Vagina (tissue), 2 donors: Measurements from ENCODE around the gene APOC3. TPM values are rescaled to one million over a fixed set of nuclear protein-coding genes. Genes with fewer than 3 reads are reported as not detected.

Source experiments
- DNase-seq, 2 donors: peaks; one replicate each; pipeline ENCODE4 v3.0.0-alpha.2; 2017; ENCODE audit errors: extremely low spot score in 2 of 2
- H3K27ac ChIP-seq: fragments of 200-600 bp; sonication (generic); one replicate; pipeline ENCODE4 v1.5.1; 2019
- H3K27me3 ChIP-seq: fragments of 200-600 bp; sonication (generic); one replicate; pipeline ENCODE4 v1.5.1; 2019
- H3K36me3 ChIP-seq, 2 donors: fragments of 200-600 bp; sonication (generic); one replicate each; pipeline ENCODE4 v1.5.1; 2017 to 2019
- H3K4me1 ChIP-seq: fragments of 200-600 bp; sonication (generic); one replicate; pipeline ENCODE4 v1.5.1; 2019
- H3K4me3 ChIP-seq, 2 donors: fragments of 200-600 bp; sonication (generic); 1 replicate in 1 of 2; 2 replicates in 1 of 2; pipeline ENCODE4 v1.5.1; 2016 to 2019
- H3K9me3 ChIP-seq: fragments of 200-600 bp; sonication (generic); one replicate; pipeline ENCODE4 v1.5.1; 2019
- CTCF ChIP-seq, 3 experiments: fragments of 450-650 bp in 2 of 3; fragments of 200-600 bp in 1 of 3; sonication (generic) in 1 of 3; IDR thresholded peaks; one replicate each; pipeline ENCODE4 v1.5.1; 2017 to 2019; ENCODE audit warnings: antibody characterized with exemption in 3 of 3, mild to moderate bottlenecking in 2 of 3, moderate library complexity in 2 of 3
- POLR2A ChIP-seq, 2 donors: fragments of 450-650 bp; IDR thresholded peaks; one replicate each; pipeline ENCODE4 v1.6.1; 2017; ENCODE audit warnings: antibody characterized with exemption in 2 of 2, mild to moderate bottlenecking in 2 of 2, moderate library complexity in 2 of 2
- POLR2AphosphoS5 ChIP-seq, 2 donors: sonication (generic); formaldehyde crosslinking; IDR thresholded peaks; one replicate each; pipeline ENCODE4 v1.9.0; 2017; ENCODE audit warnings: antibody characterized with exemption in 2 of 2, mild to moderate bottlenecking in 2 of 2, low read depth in 1 of 2; ENCODE audit not compliant: insufficient read depth in 1 of 2
- intact Hi-C: fragments of 100-400 bp; cut with DNase I; formaldehyde crosslinking; loops from one replicate; pipeline ENCODE4 v1.15.1; 2023
- total RNA-seq: library from RNA; depleted of rRNA; stranded (reverse); fragments of >200 nt; gene quantifications from one replicate; pipeline ENCODE4 v1.2.3, GENCODE V29; 2016

Gene APOC3
- total RNA-seq, 1 donor from 2014 or later = not detected

GRCh38 chr11:116862951-116863350 lies 33.2 kb downstream of the APOC3 start:
- intact Hi-C loops = no loop called here
- H3K4me1 ChIP-seq = no peaks in the 10 kb centered on the region
- H3K9me3 ChIP-seq = no peaks in the 10 kb centered on the region
- H3K4me3 ChIP-seq = no peak overlapping the region
- no peak for DNase-seq
- H3K27me3 ChIP-seq = no peaks in the 10 kb centered on the region
- H3K27ac ChIP-seq = no peak overlapping the region
- H3K36me3 ChIP-seq = peaks cover 0 to 85% of the 10 kb centered on the region in 2 donors
- TF ChIP-seq POLR2A (IDR thresholded peaks at IDR 0.05) = no peak
- TF ChIP-seq POLR2AphosphoS5 (IDR thresholded peaks at IDR 0.05; ENCODE audit: insufficient read depth in 1 of 2, low read depth in 1 of 2) = no peak
- no peak for TF ChIP-seq CTCF (IDR thresholded peaks at IDR 0.05)

GRCh38 chr11:116864531-116864930 lies 34.8 kb downstream of the APOC3 start:
- H3K36me3 ChIP-seq = peaks cover 0 to 88% of the 10 kb centered on the region in 2 donors
- no peaks in the 10 kb centered on the region for H3K4me1 ChIP-seq
- intact Hi-C loops = no loop called here

GRCh38 chr11:116865696-116866095 lies 36.0 kb downstream of the APOC3 start:
- H3K4me3 ChIP-seq = no peak overlapping the region
- no peaks in the 10 kb centered on the region for H3K4me1 ChIP-seq
- H3K27ac ChIP-seq = no peak overlapping the region
- no peaks in the 10 kb centered on the region for H3K27me3 ChIP-seq
- TF ChIP-seq CTCF (IDR thresholded peaks at IDR 0.05) = no peak
- TF ChIP-seq POLR2AphosphoS5 (IDR thresholded peaks at IDR 0.05; ENCODE audit: insufficient read depth in 1 of 2, low read depth in 1 of 2) = no peak
- no peak for TF ChIP-seq POLR2A (IDR thresholded peaks at IDR 0.05)
- DNase-seq = no peak
- H3K9me3 ChIP-seq = no peaks in the 10 kb centered on the region
- peaks cover 0 to 89% of the 10 kb centered on the region in 2 donors for H3K36me3 ChIP-seq
- intact Hi-C loops = no loop called here

More at GRCh38 chr11:116864531-116864930, 34.8 kb downstream of the APOC3 start:
- TF ChIP-seq POLR2A (IDR thresholded peaks at IDR 0.05) (no peak), CTCF (IDR thresholded peaks at IDR 0.05) (no peak), POLR2AphosphoS5 (IDR thresholded peaks at IDR 0.05; ENCODE audit: insufficient read depth in 1 of 2, low read depth in 1 of 2) (no peak)
- H3K9me3 ChIP-seq = no peaks in the 10 kb centered on the region
- no peak overlapping the region for H3K4me3 ChIP-seq
- H3K27ac ChIP-seq = no peak overlapping the region
- no peaks in the 10 kb centered on the region for H3K27me3 ChIP-seq
- no peak for DNase-seq

GRCh38 chr11:116866804-116867455 lies 37.2 kb downstream of the APOC3 start:
- Histone ChIP-seq H3K4me1 (no peaks in the 10 kb centered on the region), H3K36me3 (peaks cover 0 to 77% of the 10 kb centered on the region in 2 donors), H3K9me3 (no peaks in the 10 kb centered on the region), H3K27ac (no peak overlapping the region), H3K27me3 (no peaks in the 10 kb centered on the region), H3K4me3 (no peak overlapping the region)
- DNase-seq = no peak
- intact Hi-C loops = no loop called here
- TF ChIP-seq CTCF (IDR thresholded peaks at IDR 0.05) = no peak
- TF ChIP-seq POLR2AphosphoS5 (IDR thresholded peaks at IDR 0.05; ENCODE audit: insufficient read depth in 1 of 2, low read depth in 1 of 2) = no peak
- TF ChIP-seq POLR2A (IDR thresholded peaks at IDR 0.05) = no peak

GRCh38 chr11:116867619-116868018 lies 37.9 kb downstream of the APOC3 start:
- Histone ChIP-seq H3K27me3 (no peaks in the 10 kb centered on the region), H3K27ac (no peak overlapping the region), H3K4me1 (no peaks in the 10 kb centered on the region), H3K9me3 (no peaks in the 10 kb centered on the region), H3K4me3 (no peak overlapping the region), H3K36me3 (peaks cover 0 to 71% of the 10 kb centered on the region in 2 donors)
- no peak for DNase-seq
- intact Hi-C loops = no loop called here
- TF ChIP-seq POLR2AphosphoS5 (IDR thresholded peaks at IDR 0.05; ENCODE audit: insufficient read depth in 1 of 2, low read depth in 1 of 2) = no peak
- TF ChIP-seq CTCF (IDR thresholded peaks at IDR 0.05) = no peak
- TF ChIP-seq POLR2A (IDR thresholded peaks at IDR 0.05) = no peak
